Stimulated activated CD4-positive, alpha-beta T cell treated with anti-CD3 and anti-CD28 coated beads, TNF-alpha, amount 100 ng/mL, for 24 hours (primary cell): ENCODE data around the gene FZR1.
"Not testable (repeated sequence)": the region's sequence is repeated elsewhere in the genome, so short reads cannot be mapped to it uniquely, and the experiment has no call there.

Experiments used
- DNase-seq, 3 experiments: peaks; one replicate each; pipeline ENCODE4 v3.0.0-alpha.2; 2020; ENCODE audit warnings: low read depth in 3 of 3

The FZR1 gene

DNA sequence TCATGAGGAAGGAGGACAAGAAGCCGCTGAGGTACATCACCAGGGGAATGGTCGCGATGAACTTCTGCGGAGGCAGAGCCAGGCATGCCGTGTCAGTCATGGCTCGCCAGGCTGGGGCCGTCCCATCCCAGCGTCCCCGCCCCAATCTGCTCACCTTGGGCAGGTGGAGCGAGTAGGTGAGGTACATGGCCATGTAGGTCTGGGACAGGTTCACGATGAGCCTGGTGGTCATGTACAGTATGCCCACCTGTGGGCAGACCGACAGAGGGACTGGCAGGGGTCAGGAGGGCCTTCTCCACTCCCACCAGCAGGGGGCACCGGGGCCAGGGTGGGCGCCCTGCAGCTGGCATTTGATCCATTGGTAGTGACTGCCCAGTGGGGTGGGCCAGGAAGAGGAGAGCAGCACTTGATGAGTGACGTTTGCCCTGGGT, 41.2 kb downstream of the FZR1 start:
- DNase-seq, result peak in 1 of 3 experiments; percentile 29

DNA sequence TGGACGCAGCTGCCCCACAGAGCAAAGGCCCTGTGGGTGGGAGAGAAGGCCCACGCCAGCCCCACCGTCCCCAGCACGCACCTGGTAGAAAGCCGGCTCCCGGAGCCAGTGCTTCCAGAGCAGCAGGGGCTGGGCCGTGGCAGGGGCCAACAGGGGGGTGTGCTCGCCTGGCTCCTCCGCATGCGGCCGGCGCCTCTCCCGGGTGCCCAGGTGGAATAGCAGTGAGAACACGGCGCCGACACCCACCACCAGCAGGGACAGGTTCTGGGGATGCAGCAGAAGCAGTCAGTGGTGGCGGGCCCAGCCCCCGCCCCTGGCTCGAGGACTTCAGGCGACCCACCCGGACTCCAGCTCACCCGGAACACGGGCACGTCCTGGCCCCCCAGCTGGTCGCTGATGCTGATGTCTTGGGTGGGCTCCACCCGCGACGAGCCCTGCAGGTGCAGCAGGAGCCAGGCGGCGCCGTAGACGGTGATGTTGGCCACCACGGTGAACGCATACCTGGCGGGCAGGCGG, 41.7 kb downstream of the FZR1 start:
- DNase-seq, result no peak

- no peak for DNase-seq
Observed at GRCh38 chr19:3548606-3549005, 42.5 kb downstream of the FZR1 start.

GRCh38 chr19:3549816-3550215, 43.7 kb downstream of the FZR1 start:
- no peak for DNase-seq

GRCh38 chr19:3550947-3551791, 45.1 kb downstream of the FZR1 start:
- no peak for DNase-seq

GRCh38 chr19:3551792-3552095, 45.6 kb downstream of the FZR1 start:
- DNase-seq, result no peak

- DNase-seq, result no peak
Observed at GRCh38 chr19:3554254-3555083, 48.4 kb downstream of the FZR1 start.

GRCh38 chr19:3555653-3556422, 49.7 kb downstream of the FZR1 start:
- no peak for DNase-seq

DNA sequence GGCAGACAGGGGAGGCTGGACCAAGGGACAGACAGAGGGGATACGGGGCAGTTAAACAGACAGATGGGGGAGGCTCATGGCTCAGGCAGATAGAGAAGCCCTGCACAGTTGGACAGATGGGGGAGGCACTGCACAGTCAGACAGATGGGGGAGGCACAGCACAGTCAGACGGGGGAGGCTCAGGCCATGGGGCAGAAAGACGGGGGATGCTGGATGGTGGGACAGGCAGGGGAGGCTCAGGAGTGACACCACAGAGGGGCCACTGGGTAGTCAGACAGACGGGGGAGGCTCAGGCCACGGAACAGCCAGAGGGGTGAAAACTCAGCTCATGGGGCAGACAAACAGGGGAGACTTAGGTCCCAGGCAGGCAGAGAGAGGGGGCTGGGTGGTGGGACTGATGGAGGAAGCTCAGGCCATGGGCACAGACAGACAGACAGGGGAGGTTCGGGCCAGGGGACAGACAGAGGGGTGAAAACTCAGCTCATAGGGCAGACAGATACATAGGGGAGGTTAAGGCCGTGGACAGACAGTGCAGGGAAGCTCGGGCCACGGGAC, 50.4 kb downstream of the FZR1 start:
- DNase-seq, result no peak

- DNase-seq, result peak; percentile 40 to 64 (median 51)
Observed at GRCh38 chr19:3556978-3557460, 50.9 kb downstream of the FZR1 start.

GRCh38 chr19:3557461-3558248, 51.5 kb downstream of the FZR1 start, which contains the start of gene MFSD12:
Gene MFSD12, minus strand, starts transcription at chr19:3557586. Its CDS starts 183 bp downstream, at chr19:3557403.
- DNase-seq, result peak; percentile 90 to 96 (median 94)

DNA sequence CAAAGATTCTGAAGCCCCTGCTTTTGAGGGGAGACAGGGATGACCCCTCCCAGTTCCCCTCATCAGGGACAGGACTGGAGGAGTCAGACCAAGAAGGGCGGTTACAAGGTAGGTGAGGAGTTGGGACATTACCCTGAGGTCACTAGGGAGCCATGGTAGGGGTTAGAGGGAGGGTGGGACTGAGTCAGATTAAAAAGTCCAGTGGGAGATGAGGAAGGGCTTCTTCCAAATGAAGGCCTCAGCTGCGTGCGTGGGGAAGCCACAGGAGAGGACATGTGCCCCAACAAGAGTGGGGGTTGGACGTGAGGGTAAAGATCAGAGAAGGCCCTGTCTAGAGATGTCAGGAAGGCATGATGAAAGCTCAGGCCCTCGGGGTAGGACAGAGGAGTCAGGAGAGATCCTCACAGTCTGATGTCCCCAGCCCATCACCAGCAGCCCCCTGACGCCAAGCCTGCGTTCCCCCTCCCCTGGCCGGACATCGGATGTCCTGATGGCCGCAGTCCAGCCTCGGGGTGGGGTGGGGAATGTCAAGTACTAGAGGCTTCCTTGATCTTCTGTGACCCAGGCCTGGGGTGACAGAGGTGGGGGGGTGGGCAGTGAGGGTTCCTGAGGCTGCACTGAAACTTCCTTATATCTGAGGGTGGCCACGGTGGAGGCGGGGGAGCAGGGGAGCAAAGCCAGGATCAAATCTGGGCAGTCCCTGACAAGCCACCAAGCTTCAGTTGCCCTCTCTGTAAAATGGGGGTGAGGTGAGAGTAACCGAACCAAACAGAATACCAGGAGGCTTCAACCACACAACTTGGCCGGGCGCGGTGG, 57.8 kb downstream of the FZR1 start:
- no peak for DNase-seq

DNA sequence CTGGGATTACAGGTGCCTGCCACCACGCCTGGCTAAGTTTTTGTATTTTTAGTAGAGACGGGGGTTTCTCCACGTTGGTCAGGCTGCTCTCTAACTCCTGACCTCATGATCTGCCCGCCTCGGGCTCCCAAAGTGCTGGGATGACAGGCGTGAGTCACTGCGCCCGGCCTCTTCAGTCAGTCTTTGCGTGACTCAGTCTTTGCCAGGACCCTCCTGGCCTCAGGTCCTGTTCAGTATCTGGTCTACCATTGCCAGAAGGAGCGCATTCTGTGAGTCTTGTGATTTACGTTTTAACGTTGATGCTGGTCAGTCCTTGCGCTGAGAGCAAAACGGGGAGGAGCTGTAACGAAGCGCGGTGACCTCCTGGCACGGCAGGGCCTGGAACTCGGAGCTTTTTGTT, 59.0 kb downstream of the FZR1 start:
- DNase-seq, result no peak

DNA sequence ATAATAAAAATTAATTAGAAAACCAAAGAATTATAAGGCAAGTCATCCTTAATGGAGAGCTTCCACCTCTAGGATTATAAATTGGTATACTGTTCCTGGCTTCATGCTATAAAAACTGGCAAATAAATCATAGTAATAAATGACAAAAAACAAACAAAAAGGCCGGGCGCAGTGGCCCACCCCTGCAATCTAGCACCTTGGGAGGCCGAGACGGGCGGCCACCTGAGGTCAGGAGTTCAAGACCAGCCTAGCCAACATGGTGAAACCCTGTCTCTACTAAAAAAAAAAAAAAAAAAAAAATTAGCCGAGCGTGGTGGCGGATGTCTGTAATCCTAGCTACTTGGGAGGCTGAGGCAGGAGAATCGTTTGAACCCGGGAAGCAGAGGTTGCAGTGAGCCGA, 63.9 kb downstream of the FZR1 start:
- DNase-seq, result not testable (repeated sequence)

DNA sequence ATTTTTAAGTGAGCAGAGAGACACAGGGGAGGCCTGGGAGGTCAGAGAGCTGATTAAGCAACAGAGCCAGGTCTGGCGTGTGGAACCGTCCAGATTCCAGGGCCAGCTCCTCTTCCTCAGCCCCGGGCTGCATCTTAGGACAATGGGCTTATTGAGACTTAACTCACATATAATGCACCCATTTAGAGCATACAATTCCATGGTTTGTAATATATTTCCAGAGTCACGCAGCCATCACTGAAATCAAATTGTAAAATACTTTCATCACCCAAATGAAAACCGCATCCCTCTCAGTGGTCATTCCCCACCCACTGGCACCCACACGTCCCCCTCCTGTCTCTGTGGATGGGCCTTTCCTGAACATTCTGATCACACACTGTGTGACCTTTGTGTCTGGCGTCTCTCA, 64.5 kb downstream of the FZR1 start:
- DNase-seq, result no peak

DNA sequence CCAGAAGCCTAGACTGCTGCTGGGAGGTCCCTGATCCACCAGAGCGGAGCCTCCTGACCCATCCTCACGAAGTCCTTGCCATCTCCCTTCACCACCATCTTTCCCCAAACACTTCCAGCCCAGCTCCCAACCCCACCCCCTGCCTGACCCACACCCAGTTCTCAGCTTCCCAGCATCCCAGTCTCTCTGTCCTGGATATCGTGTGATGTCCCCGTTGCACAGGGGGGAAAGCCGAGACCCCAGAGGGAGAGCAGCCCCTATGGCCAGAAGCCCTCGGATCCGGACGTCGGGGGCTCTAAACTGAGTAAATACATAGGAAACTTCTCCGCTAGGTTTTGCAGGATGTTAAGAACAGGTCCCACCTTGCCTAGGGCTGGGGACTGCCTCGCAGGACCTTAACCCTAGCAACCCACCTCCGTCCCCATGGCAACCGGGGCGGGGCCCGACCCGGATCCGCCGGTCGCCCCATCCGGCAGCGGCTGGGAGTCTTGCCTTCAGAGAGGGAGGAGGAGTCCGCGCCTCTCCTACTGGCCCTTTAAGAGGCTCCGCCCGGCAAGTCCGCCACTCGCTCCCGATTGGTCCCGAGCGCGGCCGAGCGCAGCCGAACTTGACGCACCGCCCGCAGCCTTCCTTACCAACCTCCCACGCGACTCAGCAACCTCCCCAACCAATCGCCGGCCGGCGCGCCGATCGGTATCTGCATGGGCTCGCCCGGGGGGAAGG, 66.2 kb downstream of the FZR1 start:
- peak; percentile 98 to 99 (median 98) for DNase-seq

DNA sequence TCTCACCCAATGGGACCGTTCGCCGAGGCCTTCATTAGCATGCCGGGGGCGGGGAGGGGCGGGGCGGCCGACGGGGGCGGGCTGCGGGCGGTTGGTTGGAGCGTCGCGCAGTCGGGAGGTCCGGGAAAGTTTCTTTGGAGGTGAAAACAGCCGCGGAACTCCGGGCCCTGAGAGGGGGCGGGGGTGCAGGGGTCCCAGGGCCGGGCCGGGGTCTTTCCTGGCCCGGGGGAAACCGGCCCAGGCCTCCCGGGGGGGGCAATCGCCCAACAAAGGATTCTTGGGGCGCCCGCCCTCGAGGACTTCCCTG, 66.7 kb downstream of the FZR1 start, which contains the start of gene HMG20B:
TSS of gene HMG20B (plus strand) at position 90 of the 307 bp plus-strand sequence. CDS start 366 bp downstream, outside the sequence.
- DNase-seq, result no peak

GRCh38 chr19:3573162-3573857, 67.2 kb downstream of the FZR1 start:
- no peak for DNase-seq
